Measurements from ENCODE around the gene MRGPRE. TPM values are rescaled to one million over a fixed set of nuclear protein-coding genes. Genes with fewer than 3 reads are reported as not detected.

Gene MRGPRE
- polyA plus RNA-seq, 2 of the 4 experiments (the other 2 are of a cell fraction), result not detected

DNA sequence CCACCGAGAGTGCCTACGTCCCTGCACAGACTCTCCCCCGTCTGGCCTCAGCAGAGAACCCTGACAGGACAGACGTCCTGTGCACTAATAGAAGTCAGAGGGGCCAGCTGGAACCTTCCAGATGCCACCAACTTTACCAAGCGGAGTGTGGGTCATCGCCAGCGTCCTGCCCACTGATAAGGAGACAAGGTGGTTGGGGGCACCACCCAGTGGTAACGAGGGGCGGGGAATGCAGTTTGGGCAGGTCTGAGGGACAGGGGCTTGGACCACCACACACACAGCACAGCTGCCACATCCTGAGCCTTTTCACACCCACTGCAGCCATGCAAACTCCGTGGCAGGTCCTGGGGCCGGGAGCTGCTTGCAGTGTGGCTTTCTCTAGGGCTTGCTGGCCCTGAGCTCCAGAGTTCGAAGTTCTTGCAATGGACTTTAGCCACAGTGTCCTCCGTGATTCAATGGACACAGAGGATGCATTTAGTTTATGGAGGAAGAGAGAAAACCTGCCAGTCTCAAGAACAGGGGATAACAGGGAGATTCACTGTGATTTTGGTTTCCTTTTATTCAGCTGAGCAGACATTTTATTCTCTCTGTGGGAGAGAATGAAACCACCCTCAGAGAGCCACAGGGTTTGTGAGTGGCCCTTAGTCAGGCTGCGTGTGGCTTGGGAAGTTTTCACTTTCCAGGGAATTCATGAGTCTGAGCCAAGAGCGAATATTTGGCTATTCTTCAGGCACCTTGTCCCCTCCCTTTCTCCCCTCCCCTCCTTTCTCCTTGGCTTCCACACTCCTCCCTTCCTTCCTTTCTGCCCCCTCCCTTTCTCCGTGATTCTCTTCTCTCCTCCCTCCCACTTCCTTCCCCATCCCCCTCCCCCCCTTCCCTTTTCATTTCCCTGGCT, 26.7 kb downstream of the MRGPRE start:
- no peak overlapping the region for H3K27ac ChIP-seq
- FAIRE-seq (no peak), ATAC-seq (no peak), DNase-seq (ENCODE audit: low read depth in 1 of 2, low spot score in 1 of 2) (no peak)
- WGBS (ENCODE audit: missing lambda C conversion rate), result 18% methylated on average over 11 of the region's 16 CpGs
- H3K4me1 ChIP-seq, result no peaks in the 10 kb centered on the region; the same call in 2 of the 3 replicates
- POLR2A ChIA-PET, result no interaction called here
- peak overlapping the region; percentile 26; the same call in 1 of the 3 replicates for H3K4me2 ChIP-seq
- H3K4me3 ChIP-seq, result no peak overlapping the region
- no peaks in the 10 kb centered on the region for H3K9me3 ChIP-seq
- CTCF ChIA-PET, result no interaction called here
- no peak for TF ChIP-seq JUNB (IDR thresholded peaks at IDR 0.05)
- TF ChIP-seq MAFK (IDR thresholded peaks at IDR 0.05; ENCODE audit: partially characterized antibody), result peak; percentile 47

GRCh38 chr11:3204141-3205015, 27.8 kb downstream of the MRGPRE start:
- ChIA-PET CTCF (interaction anchor here (0.6 kb wide), 1 partner anchor 22 kb away, joined by 3 read pairs; no protein-coding TSS in a partner anchor), POLR2A (no interaction called here)
- Histone ChIP-seq H3K9me3 (no peaks in the 10 kb centered on the region), H3K4me2 (no peak overlapping the region), H3K4me3 (no peak overlapping the region), H3K4me1 (no peaks in the 10 kb centered on the region; the same call in 2 of the 3 replicates), H3K27ac (no peak overlapping the region)
- DNase-seq (ENCODE audit: low read depth in 1 of 2, low spot score in 1 of 2), result no peak
- FAIRE-seq, result no peak
- WGBS (ENCODE audit: missing lambda C conversion rate), result 59% methylated on average over 20 of the region's 24 CpGs
- ATAC-seq, result peak; percentile 16 to 27; a peak in 2 of 6 replicates
- TF ChIP-seq EP300 (IDR thresholded peaks at IDR 0.05) (no peak), RNF2 (IDR thresholded peaks at IDR 0.05; ENCODE audit: borderline replicate concordance, low read depth) (no peak), JUN (IDR thresholded peaks at IDR 0.05) (no peak), HOXA7 (CRISPR knock-in tag; IDR thresholded peaks at IDR 0.05) (no peak), ZNF302 (CRISPR knock-in tag; IDR thresholded peaks at IDR 0.05) (no peak)
- TF ChIP-seq, protein P1, sequence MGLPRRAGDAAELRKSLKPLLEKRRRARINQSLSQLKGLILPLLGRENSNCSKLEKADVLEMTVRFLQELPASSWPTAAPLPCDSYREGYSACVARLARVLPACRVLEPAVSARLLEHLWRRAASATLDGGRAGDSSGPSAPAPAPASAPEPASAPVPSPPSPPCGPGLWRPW (IDR thresholded peaks at IDR 0.05), result no peak

GRCh38 chr11:3203221-3204043, 28.8 kb downstream of the MRGPRE start:
- 27% methylated on average over 26 of the region's 51 CpGs for WGBS (ENCODE audit: missing lambda C conversion rate)
- peak overlapping the region; percentile 55 for H3K4me2 ChIP-seq
- H3K27ac ChIP-seq, result no peak overlapping the region
- POLR2A ChIA-PET, result no interaction called here
- DNase-seq (ENCODE audit: low read depth in 1 of 2, low spot score in 1 of 2), result peak in 1 of 2 experiments; percentile 21
- FAIRE-seq, result no peak
- no peaks in the 10 kb centered on the region for H3K9me3 ChIP-seq
- H3K4me3 ChIP-seq, result no peak overlapping the region
- TF ChIP-seq PHF8 (IDR thresholded peaks at IDR 0.05; ENCODE audit: borderline replicate concordance, low read depth) (no peak), ZFP36 (IDR thresholded peaks at IDR 0.05; ENCODE audit: borderline replicate concordance, partially characterized antibody) (peak; percentile 66)
- peak; percentile 40 to 76; a peak in 3 of 6 replicates for ATAC-seq
- CTCF ChIA-PET, result interaction anchor here (0.6 kb wide), 1 partner anchor 23 kb away, joined by 3 read pairs; no protein-coding TSS in a partner anchor
- no peaks in the 10 kb centered on the region; the same call in 2 of the 3 replicates for H3K4me1 ChIP-seq

- Histone ChIP-seq H3K9me3 (no peaks in the 10 kb centered on the region), H3K4me3 (no peak overlapping the region), H3K4me1 (no peaks in the 10 kb centered on the region; the same call in 2 of the 3 replicates), H3K4me2 (no peak overlapping the region), H3K27ac (no peak overlapping the region)
- ChIA-PET POLR2A (no interaction called here), CTCF (no interaction called here)
- ATAC-seq (no peak), DNase-seq (ENCODE audit: low read depth in 1 of 2, low spot score in 1 of 2) (no peak), FAIRE-seq (no peak)
- no peak for TF ChIP-seq NPAS2 (CRISPR knock-in tag; IDR thresholded peaks at IDR 0.05; ENCODE audit: borderline replicate concordance)
- TF ChIP-seq HOXB5 (CRISPR knock-in tag; IDR thresholded peaks at IDR 0.05), result no peak
- TF ChIP-seq BHLHE40 (IDR thresholded peaks at IDR 0.05; ENCODE audit: low read depth, low read length), result no peak
- TF ChIP-seq JUNB (IDR thresholded peaks at IDR 0.05), result no peak
- no peak for TF ChIP-seq CEBPB (IDR thresholded peaks at IDR 0.05)
- TF ChIP-seq, protein P2, sequence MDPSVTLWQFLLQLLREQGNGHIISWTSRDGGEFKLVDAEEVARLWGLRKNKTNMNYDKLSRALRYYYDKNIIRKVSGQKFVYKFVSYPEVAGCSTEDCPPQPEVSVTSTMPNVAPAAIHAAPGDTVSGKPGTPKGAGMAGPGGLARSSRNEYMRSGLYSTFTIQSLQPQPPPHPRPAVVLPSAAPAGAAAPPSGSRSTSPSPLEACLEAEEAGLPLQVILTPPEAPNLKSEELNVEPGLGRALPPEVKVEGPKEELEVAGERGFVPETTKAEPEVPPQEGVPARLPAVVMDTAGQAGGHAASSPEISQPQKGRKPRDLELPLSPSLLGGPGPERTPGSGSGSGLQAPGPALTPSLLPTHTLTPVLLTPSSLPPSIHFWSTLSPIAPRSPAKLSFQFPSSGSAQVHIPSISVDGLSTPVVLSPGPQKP (IDR thresholded peaks at IDR 0.05; ENCODE audit: low read depth, low read length), result no peak
- no peak for TF ChIP-seq MAZ (IDR thresholded peaks at IDR 0.05; ENCODE audit: borderline replicate concordance, low read depth, low read length)
- TF ChIP-seq RAD21 (conservative IDR thresholded peaks at IDR 0.05 in 1 of 2, IDR thresholded peaks at IDR 0.05 in 1 of 2), result no peak
- TF ChIP-seq, protein P1 (IDR thresholded peaks at IDR 0.05), result no peak
- TF ChIP-seq EP300 (IDR thresholded peaks at IDR 0.05), result no peak
- TF ChIP-seq FOXS1 (CRISPR knock-in tag; IDR thresholded peaks at IDR 0.05), result no peak
- no peak for TF ChIP-seq MYC (IDR thresholded peaks at IDR 0.05; ENCODE audit: borderline replicate concordance, low read length)
- TF ChIP-seq CBX2 (IDR thresholded peaks at IDR 0.05; ENCODE audit: borderline replicate concordance, low read depth), result no peak
- no peak for TF ChIP-seq EHF (CRISPR knock-in tag; IDR thresholded peaks at IDR 0.05)
- TF ChIP-seq SREBF2 (IDR thresholded peaks at IDR 0.05), result no peak
- no peak for TF ChIP-seq FOSB (CRISPR knock-in tag; IDR thresholded peaks at IDR 0.05)
- no peak for TF ChIP-seq NFE2L2 (conservative IDR thresholded peaks at IDR 0.05; ENCODE audit: low read length)
- WGBS (ENCODE audit: missing lambda C conversion rate), result 8% methylated on average over 3 of the region's 17 CpGs
Measured at GRCh38 chr11:3202759-3203158, 29.5 kb downstream of the MRGPRE start.

Data from A549 (cell line).